Measurements from ENCODE around the gene MAGI1.

GRCh38 chr3:65939184-65939583 is 99.5 kb downstream of the MAGI1 start:
- TF ChIP-seq CTCF (IDR thresholded peaks at IDR 0.05) (no peak), POLR2A (IDR thresholded peaks at IDR 0.05) (no peak)

All from breast epithelium (tissue), 3 donors.